Measurements from ENCODE around the gene PSMA8.
A peak's percentile ranks its signal among the peaks of the same experiment; 100 is the strongest.
"Not testable (repeated sequence)": the region's sequence is repeated elsewhere in the genome, so short reads cannot be mapped to it uniquely, and the experiment has no call there.

PSMA8 gene

GRCh38 chr18:26176134-26176533, 42.5 kb downstream of the PSMA8 start:
- no peak for DNase-seq

DNA sequence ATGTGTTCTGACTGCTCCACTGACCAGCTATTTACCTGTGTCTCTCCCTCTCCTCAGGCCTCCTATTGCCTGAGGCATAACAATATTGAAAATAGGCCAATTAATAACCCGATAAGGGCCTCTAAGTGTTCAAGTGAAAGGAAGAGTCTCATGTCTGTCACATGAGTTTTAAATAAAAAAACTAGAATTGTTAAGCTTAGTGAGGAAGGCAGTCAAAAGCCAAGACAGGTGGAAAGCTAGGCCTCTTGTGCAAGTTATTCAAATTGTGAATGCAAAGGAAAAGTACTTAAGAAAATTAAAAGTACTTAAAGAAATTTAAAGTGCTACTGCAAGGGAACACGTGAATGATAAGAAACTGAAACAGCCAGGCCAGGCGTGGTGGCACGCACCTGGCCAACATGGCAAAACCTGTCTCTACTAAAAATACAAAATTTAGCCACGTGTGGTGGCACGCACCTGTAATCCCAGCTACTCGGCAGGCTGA, 47.7 kb downstream of the PSMA8 start:
- DNase-seq: no peak

GRCh38 chr18:26183395-26184112, 49.9 kb downstream of the PSMA8 start:
- no peak for DNase-seq

GRCh38 chr18:26185267-26185666, 51.6 kb downstream of the PSMA8 start:
- DNase-seq: no peak

DNA sequence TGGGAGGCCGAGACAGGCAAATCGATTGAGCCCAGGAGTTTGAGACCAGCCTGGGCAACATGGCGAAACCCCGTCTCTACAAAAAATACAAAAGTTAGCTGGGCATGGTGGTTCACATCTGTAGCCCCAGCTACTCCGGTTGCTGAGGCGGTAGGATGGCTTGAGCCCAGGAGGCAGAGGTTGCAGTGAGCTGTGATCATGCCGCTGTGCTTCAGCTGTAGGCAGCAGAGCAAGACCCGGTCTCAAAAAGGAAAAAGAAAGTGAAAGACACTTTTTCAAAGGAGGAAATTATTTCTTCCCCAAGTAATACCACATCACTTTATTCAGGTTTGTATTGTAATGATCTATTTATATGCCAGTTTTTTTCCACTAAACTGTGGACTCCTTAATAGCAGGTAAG, 56.8 kb downstream of the PSMA8 start:
- DNase-seq: no peak

GRCh38 chr18:26192233-26192632, 58.6 kb downstream of the PSMA8 start:
- no peak for DNase-seq

- DNase-seq: no peak
These were observed 62.9 kb downstream of the PSMA8 start for GRCh38 chr18:26196605-26197004.

DNA sequence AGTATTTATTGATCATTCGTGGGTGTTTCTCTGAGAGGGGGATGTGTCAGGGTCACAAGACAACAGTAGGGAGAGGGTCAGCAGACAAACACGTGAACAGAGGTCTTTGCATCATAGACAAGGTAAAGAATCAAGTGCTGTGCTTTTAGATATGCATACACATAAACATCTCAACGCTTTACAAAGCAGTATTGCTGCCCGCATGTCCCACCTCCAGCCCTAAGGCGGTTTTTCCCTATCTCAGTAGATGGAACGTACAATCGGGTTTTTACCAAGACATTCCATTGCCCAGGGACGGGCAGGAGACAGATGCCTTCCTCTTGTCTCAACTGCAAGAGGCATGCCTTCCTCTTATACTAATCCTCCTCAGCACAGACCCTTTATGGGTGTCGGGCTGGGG, 68.3 kb downstream of the PSMA8 start:
- DNase-seq: not testable (repeated sequence)

DNA sequence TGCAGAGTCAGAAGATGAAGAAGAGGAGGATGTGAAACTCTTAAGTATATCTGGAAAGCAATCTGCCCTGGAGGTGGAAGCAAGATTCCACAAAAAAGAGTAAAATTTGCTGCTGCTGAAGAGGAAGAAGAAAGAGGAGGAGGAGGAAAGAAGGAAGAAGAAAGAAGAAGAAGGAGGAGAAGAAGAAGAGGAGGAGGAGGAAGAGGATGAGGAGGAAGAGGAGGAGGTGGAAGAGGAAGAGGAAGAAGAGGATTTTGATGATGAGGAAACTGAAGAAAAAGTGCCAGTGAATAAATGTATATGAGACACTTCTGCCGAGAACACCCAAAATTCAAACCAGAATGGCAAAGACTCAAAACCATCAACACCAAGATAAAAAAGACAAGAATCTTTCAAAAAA, 71.6 kb downstream of the PSMA8 start:
- no peak for DNase-seq

GRCh38 chr18:26206488-26206887, 72.8 kb downstream of the PSMA8 start:
- DNase-seq: no peak

DNA sequence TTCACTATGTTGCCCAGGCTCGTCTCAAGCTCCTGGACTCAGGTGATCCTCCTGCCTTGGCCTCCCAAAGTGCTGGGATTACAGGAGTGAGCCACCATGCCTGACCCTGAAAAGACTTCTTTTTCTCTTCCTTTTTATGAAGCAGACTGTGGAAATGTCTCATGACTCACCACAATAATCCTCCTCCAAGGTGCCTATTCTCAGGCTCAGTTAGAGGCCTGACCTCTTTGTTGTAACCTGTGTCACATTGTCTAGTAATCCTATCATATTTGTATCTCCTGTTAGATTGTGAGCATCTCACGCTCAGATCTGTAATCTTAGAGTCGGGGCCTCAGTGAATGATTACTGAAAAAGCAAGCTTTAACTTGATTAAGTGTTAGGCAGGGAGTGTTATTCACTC, 74.3 kb downstream of the PSMA8 start:
- DNase-seq: no peak

DNA sequence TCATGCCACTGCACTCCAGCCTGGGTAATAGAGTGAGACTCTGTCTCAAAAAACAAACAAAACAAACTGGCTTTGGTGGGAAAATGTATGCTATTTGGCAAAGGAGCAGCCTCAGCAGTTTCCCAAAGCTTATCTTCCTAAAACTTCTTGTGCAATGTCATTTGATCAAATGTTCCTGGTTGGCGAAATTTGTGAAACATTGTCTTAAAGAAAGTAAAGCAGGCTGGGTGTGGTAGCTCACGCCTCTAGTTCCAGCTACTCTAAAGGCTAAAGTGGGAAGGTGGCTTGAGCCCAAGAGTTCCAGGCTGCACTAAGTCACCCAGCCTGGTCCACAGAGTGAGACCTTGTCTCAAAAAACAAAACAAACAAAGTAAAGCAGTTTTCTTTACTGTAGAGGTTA, 75.3 kb downstream of the PSMA8 start:
- DNase-seq: no peak

- DNase-seq: no peak
These were observed 76.5 kb downstream of the PSMA8 start for GRCh38 chr18:26210147-26210546.

GRCh38 chr18:26215247-26215970, 81.7 kb downstream of the PSMA8 start:
- DNase-seq: no peak

GRCh38 chr18:26225022-26225693, 91.5 kb downstream of the PSMA8 start:
- peak in 1 of 14 donors; percentile 4 for DNase-seq

DNA sequence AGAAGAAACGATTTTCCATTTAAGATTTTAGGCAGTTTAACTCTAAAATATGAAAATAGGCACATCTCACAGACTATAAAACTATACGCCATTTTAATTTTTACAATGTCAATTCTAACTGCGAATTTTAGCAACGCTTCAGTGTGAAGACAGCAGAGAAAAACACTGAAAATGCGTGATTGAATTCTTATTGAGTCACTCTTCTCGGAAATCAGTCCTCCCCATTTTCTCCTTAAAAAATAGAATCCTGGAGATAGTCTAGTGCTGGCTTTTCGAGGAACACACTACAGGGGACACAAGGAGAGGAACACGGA, 92.2 kb downstream of the PSMA8 start:
- no peak for DNase-seq

DNA sequence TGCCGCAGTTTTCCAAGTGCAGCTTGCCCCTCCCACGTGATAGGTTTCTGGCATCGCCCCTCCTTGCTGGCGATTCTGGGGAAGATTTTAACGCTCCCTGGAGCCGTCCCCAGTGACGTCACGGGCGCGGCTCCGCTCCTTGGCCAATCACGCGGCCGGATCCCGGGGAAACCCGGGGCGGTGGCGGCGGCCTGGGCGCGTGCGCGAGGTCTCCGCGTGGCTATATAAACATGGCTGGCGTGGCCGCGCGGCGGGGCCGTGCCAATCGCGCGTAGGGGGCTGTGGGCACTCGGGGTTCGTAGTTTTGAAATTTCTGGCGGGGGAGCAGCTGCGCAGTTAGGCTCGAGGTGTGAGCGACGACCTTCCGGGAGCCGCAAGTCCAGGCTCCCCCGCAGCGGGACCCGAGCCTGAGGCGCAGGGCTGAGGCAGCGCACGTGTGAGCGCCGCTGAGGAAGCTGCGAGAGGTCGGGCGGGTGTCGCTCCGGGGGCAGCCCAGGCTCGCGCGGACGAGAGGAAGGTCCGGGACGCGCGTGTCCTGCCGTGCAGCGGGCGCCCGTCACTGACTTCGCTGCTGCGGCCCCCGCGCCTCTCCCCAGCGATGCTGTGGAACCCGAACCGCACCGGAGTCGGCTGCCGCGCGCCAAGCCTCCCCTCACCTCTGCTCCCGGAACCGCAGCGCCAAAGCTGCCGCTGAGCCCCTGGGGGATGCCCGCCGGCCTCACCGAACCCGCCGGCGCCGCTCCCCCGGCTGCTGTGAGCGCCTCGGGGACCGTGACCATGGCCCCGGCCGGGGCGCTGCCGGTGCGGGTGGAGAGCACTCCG, 92.8 kb downstream of the PSMA8 start, which contains the start of gene TAF4B:
TAF4B (plus strand) TSS at position 217 of the 822 bp plus-strand sequence; CDS start at position 706, 489 bp downstream.
- DNase-seq: peak; percentile 54 to 95 (median 88)

GRCh38 chr18:26227051-26227670, 93.5 kb downstream of the PSMA8 start:
- DNase-seq: peak in 3 of 14 donors; percentile 32 to 46 (median 32)

GRCh38 chr18:26228562-26229260, 95.0 kb downstream of the PSMA8 start:
- no peak for DNase-seq

- no peak for DNase-seq
These were observed 96.8 kb downstream of the PSMA8 start for GRCh38 chr18:26230497-26230896.

DNA sequence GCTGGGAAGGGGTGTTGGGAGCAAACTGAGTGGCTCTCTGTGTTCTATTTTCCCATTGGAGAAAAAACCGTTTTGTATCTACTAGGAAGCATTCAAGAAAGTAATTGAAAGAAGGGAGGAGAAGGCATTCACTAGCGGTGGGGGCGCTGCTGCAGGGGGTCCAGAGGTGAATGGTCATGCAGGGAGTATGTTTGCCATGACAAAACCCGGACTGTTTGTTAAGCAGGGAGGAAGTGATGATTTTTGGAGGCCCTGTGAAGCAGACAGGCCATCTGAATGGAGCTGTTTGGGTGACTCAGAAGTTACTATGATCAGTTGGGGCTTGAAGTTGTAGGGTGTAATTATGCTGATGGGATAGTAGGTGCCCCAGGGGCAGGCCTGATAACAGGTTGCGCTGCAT, 99.5 kb downstream of the PSMA8 start:
- no peak for DNase-seq

Data from C1 segment of cervical spinal cord (tissue), 14 donors.